Iris pigment epithelial cell (primary cell): Measurements from ENCODE around the gene STK10.

Source experiments
- DNase-seq: peaks from one replicate; pipeline ENCODE4 v3.0.0-alpha.2; 2011; ENCODE audit warnings: low read depth

Gene STK10

GRCh38 chr5:172188893-172189692 is 1.1 kb upstream of the STK10 start:
- peak; percentile 42 for DNase-seq

GRCh38 chr5:172187118-172188032 is 649 bp downstream of the STK10 start:
- peak; percentile 86 for DNase-seq

GRCh38 chr5:172186114-172186695 is 1.8 kb downstream of the STK10 start:
- no peak for DNase-seq

- DNase-seq: no peak
Observed at GRCh38 chr5:172185096-172185461, 2.9 kb downstream of the STK10 start.

- DNase-seq: no peak
Observed at GRCh38 chr5:172183881-172184280, 4.1 kb downstream of the STK10 start.

GRCh38 chr5:172182291-172182690 is 5.7 kb downstream of the STK10 start:
- DNase-seq: no peak

- no peak for DNase-seq
Observed at GRCh38 chr5:172180936-172181335, 7.1 kb downstream of the STK10 start.

GRCh38 chr5:172178991-172179989 is 8.7 kb downstream of the STK10 start:
- peak; percentile 69 for DNase-seq

GRCh38 chr5:172178301-172178987 is 9.6 kb downstream of the STK10 start:
- DNase-seq: no peak

GRCh38 chr5:172177176-172177575 is 10.8 kb downstream of the STK10 start:
- no peak for DNase-seq

GRCh38 chr5:172175263-172175719 is 12.7 kb downstream of the STK10 start:
- no peak for DNase-seq

- DNase-seq: peak; percentile 91
Observed at GRCh38 chr5:172173564-172174153, 14.4 kb downstream of the STK10 start.

- DNase-seq: no peak
Observed at GRCh38 chr5:172172912-172173563, 15.0 kb downstream of the STK10 start.

GRCh38 chr5:172171118-172171517 is 16.9 kb downstream of the STK10 start:
- DNase-seq: no peak

- no peak for DNase-seq
Observed at GRCh38 chr5:172170251-172170701, 17.7 kb downstream of the STK10 start.

GRCh38 chr5:172169216-172169615 is 18.8 kb downstream of the STK10 start:
- DNase-seq: no peak

GRCh38 chr5:172168311-172168710 is 19.7 kb downstream of the STK10 start:
- no peak for DNase-seq

- DNase-seq: no peak
Observed at GRCh38 chr5:172167895-172168294, 20.1 kb downstream of the STK10 start.

- DNase-seq: no peak
Observed at GRCh38 chr5:172166030-172166826, 21.8 kb downstream of the STK10 start.
